SK-N-SH treated with all-trans-retinoic acid at 6 μM for 48 hours (cell line): ENCODE results near the gene BPGM.

Experiments used
- ATAC-seq: fragments of 200-7000 bp; cut with Tn5 transposase; 3 replicates; pipeline ENCODE4 v1.9.1; 2020; ENCODE audit warnings: mild to moderate bottlenecking, moderate library complexity
- ARNTL ChIP-seq: fragments of 450-650 bp; formaldehyde crosslinking; IDR thresholded peaks from 2 replicates; pipeline ENCODE4 v1.5.0; 2020; ENCODE audit warnings: low read depth, mild to moderate bottlenecking, moderate library complexity, borderline replicate concordance
- CSDC2 ChIP-seq: fragments of 250-450 bp; sonication (Bioruptor Pico); IDR thresholded peaks from 2 replicates; pipeline ENCODE4 v1.5.0; 2020; ENCODE audit warnings: mild to moderate bottlenecking, moderate library complexity
- ESRRG ChIP-seq: fragments of 250-450 bp; sonication (Bioruptor Pico); IDR thresholded peaks from 2 replicates; pipeline ENCODE4 v1.6.1; 2021; ENCODE audit warnings: mild to moderate bottlenecking
- GLIS3 ChIP-seq: fragments of 250-450 bp; sonication (Bioruptor Pico); IDR thresholded peaks from 2 replicates; pipeline ENCODE4 v1.5.0; 2020; ENCODE audit warnings: mild to moderate bottlenecking, moderate library complexity
- ISL1 ChIP-seq: fragments of 250-450 bp; sonication (Bioruptor Pico); IDR thresholded peaks from 2 replicates; pipeline ENCODE4 v2.1.2; 2022; ENCODE audit warnings: mild to moderate bottlenecking, moderate library complexity
- OSR1 ChIP-seq: fragments of 250-450 bp; sonication (Bioruptor Pico); IDR thresholded peaks from 2 replicates; pipeline ENCODE4 v1.8.0; 2022; ENCODE audit warnings: moderate library complexity, mild to moderate bottlenecking, inconsistent platforms
- PPARA ChIP-seq: fragments of 250-450 bp; sonication (Bioruptor Pico); IDR thresholded peaks from 2 replicates; pipeline ENCODE4 v1.5.0; 2020; ENCODE audit warnings: mild to moderate bottlenecking, borderline replicate concordance
- RARB ChIP-seq: fragments of 250-450 bp; sonication (Bioruptor Pico); IDR thresholded peaks from 2 replicates; pipeline ENCODE4 v1.8.0; 2021; ENCODE audit warnings: mild to moderate bottlenecking, moderate library complexity
- SNAI2 ChIP-seq: fragments of 250-450 bp; sonication (Bioruptor Pico); IDR thresholded peaks from 2 replicates; pipeline ENCODE4 v1.5.0; 2020; ENCODE audit warnings: mild to moderate bottlenecking, moderate library complexity
- TCF4 ChIP-seq: fragments of 250-450 bp; sonication (Bioruptor Pico); IDR thresholded peaks from 2 replicates; pipeline ENCODE4 v1.8.0; 2021; ENCODE audit warnings: mild to moderate bottlenecking, moderate library complexity, borderline replicate concordance
- TOX ChIP-seq: fragments of 250-450 bp; sonication (Bioruptor Pico); IDR thresholded peaks from 2 replicates; pipeline ENCODE4 v1.8.0; 2021; ENCODE audit warnings: mild to moderate bottlenecking, moderate library complexity, borderline replicate concordance
- ZFP30 ChIP-seq: fragments of 450-650 bp; formaldehyde crosslinking; IDR thresholded peaks from 2 replicates; pipeline ENCODE4 v1.5.0; 2022; ENCODE audit warnings: mild to moderate bottlenecking, moderate library complexity
- ZNF565 ChIP-seq: fragments of 450-650 bp; formaldehyde crosslinking; conservative IDR thresholded peaks from 2 replicates; pipeline ENCODE4 v1.5.0; 2020; ENCODE audit warnings: low read depth, mild to moderate bottlenecking, moderate library complexity
- ZNF70 ChIP-seq: fragments of 450-650 bp; formaldehyde crosslinking; IDR thresholded peaks from 2 replicates; pipeline ENCODE4 v1.5.0; 2020; ENCODE audit warnings: mild to moderate bottlenecking, moderate library complexity
- ZNF8 ChIP-seq: fragments of 450-650 bp; formaldehyde crosslinking; IDR thresholded peaks from 2 replicates; pipeline ENCODE4 v1.5.0; 2020; ENCODE audit warnings: mild to moderate bottlenecking, moderate library complexity
- TF ChIP-seq, protein P1 (sequence below): fragments of 250-450 bp; sonication (Bioruptor Pico); IDR thresholded peaks from 2 replicates; pipeline ENCODE4 v1.8.0; 2020; ENCODE audit warnings: mild to moderate bottlenecking, moderate library complexity, borderline replicate concordance
- TF ChIP-seq, protein P2 (sequence below): fragments of 250-450 bp; sonication (Bioruptor Pico); IDR thresholded peaks from 2 replicates; pipeline ENCODE4 v1.5.0; 2020; ENCODE audit warnings: mild to moderate bottlenecking, moderate library complexity
- TF ChIP-seq, protein P3 (sequence below): fragments of 250-450 bp; sonication (Bioruptor Pico); IDR thresholded peaks from 2 replicates; pipeline ENCODE4 v1.8.0; 2021; ENCODE audit warnings: low read depth, mild to moderate bottlenecking, moderate library complexity, borderline replicate concordance
- TF ChIP-seq, protein P4 (sequence below): fragments of 250-450 bp; sonication (Bioruptor Pico); IDR thresholded peaks from 2 replicates; pipeline ENCODE4 v1.5.1; 2020; ENCODE audit warnings: low read depth, mild to moderate bottlenecking, moderate library complexity
- TF ChIP-seq, protein P5 (sequence below): fragments of 250-450 bp; sonication (Bioruptor Pico); IDR thresholded peaks from 2 replicates; pipeline ENCODE4 v1.5.1; 2021; ENCODE audit warnings: mild to moderate bottlenecking, moderate library complexity

The BPGM gene

DNA sequence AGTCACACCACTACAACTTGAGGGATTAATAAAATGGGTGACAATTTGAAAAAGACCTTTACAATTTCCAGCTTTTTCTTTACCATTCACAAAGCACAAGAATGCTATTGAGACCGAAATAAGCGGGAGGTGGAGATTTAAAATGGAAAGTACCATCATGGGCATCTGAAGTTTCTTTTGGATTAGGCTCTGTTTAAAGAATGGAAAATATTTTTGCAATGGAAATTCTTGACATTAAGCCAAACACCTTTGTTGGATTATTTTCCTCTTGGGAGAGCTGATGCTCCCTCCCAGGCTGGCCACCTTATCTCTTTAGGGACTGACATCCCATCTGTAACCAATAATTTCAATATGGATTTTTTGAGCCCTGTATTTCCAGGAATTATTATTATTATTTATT is 62.5 kb downstream of the BPGM start:
- ATAC-seq: peak; percentile 56
- TF ChIP-seq RARB (CRISPR knock-in tag) (no peak), ZNF70 (CRISPR knock-in tag) (no peak), TOX (no peak), PPARA (CRISPR knock-in tag) (no peak), ESRRG (CRISPR knock-in tag) (no peak), ISL1 (CRISPR knock-in tag) (no peak; the same call in 1 of the 2 replicates)
- TF ChIP-seq, protein P1, sequence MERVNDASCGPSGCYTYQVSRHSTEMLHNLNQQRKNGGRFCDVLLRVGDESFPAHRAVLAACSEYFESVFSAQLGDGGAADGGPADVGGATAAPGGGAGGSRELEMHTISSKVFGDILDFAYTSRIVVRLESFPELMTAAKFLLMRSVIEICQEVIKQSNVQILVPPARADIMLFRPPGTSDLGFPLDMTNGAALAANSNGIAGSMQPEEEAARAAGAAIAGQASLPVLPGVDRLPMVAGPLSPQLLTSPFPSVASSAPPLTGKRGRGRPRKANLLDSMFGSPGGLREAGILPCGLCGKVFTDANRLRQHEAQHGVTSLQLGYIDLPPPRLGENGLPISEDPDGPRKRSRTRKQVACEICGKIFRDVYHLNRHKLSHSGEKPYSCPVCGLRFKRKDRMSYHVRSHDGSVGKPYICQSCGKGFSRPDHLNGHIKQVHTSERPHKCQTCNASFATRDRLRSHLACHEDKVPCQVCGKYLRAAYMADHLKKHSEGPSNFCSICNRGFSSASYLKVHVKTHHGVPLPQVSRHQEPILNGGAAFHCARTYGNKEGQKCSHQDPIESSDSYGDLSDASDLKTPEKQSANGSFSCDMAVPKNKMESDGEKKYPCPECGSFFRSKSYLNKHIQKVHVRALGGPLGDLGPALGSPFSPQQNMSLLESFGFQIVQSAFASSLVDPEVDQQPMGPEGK: no peak

DNA sequence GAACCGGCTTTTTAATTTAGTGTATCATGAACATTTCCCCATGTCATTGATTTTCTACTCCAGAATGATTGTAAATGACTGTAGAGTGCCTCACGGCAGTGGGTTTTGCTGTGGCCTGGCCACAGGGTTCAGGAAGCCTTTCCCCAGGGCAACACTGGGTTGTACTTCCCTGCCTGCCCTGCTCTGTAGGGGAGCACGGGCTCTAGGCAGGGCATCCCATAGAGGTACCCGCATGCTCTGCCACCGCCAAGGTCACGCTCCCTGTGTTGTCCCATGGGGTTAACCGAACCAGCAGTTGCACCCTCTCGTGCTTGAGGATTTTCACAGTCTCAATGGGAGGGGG is 63.8 kb downstream of the BPGM start:
- no peak for ATAC-seq
- TF ChIP-seq ARNTL (CRISPR knock-in tag): no peak
- TF ChIP-seq, protein P2, sequence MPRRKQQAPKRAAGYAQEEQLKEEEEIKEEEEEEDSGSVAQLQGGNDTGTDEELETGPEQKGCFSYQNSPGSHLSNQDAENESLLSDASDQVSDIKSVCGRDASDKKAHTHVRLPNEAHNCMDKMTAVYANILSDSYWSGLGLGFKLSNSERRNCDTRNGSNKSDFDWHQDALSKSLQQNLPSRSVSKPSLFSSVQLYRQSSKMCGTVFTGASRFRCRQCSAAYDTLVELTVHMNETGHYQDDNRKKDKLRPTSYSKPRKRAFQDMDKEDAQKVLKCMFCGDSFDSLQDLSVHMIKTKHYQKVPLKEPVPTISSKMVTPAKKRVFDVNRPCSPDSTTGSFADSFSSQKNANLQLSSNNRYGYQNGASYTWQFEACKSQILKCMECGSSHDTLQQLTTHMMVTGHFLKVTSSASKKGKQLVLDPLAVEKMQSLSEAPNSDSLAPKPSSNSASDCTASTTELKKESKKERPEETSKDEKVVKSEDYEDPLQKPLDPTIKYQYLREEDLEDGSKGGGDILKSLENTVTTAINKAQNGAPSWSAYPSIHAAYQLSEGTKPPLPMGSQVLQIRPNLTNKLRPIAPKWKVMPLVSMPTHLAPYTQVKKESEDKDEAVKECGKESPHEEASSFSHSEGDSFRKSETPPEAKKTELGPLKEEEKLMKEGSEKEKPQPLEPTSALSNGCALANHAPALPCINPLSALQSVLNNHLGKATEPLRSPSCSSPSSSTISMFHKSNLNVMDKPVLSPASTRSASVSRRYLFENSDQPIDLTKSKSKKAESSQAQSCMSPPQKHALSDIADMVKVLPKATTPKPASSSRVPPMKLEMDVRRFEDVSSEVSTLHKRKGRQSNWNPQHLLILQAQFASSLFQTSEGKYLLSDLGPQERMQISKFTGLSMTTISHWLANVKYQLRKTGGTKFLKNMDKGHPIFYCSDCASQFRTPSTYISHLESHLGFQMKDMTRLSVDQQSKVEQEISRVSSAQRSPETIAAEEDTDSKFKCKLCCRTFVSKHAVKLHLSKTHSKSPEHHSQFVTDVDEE (CRISPR knock-in tag): no peak
- TF ChIP-seq, protein P3, sequence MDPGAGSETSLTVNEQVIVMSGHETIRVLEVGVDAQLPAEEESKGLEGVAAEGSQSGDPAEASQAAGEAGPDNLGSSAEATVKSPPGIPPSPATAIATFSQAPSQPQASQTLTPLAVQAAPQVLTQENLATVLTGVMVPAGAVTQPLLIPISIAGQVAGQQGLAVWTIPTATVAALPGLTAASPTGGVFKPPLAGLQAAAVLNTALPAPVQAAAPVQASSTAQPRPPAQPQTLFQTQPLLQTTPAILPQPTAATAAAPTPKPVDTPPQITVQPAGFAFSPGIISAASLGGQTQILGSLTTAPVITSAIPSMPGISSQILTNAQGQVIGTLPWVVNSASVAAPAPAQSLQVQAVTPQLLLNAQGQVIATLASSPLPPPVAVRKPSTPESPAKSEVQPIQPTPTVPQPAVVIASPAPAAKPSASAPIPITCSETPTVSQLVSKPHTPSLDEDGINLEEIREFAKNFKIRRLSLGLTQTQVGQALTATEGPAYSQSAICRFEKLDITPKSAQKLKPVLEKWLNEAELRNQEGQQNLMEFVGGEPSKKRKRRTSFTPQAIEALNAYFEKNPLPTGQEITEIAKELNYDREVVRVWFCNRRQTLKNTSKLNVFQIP (CRISPR knock-in tag): no peak
- no peak for TF ChIP-seq ZNF8
- TF ChIP-seq, protein P4, sequence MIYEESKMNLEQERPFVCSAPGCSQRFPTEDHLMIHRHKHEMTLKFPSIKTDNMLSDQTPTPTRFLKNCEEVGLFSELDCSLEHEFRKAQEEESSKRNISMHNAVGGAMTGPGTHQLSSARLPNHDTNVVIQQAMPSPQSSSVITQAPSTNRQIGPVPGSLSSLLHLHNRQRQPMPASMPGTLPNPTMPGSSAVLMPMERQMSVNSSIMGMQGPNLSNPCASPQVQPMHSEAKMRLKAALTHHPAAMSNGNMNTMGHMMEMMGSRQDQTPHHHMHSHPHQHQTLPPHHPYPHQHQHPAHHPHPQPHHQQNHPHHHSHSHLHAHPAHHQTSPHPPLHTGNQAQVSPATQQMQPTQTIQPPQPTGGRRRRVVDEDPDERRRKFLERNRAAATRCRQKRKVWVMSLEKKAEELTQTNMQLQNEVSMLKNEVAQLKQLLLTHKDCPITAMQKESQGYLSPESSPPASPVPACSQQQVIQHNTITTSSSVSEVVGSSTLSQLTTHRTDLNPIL: no peak
- no peak for TF ChIP-seq ZNF565 (CRISPR knock-in tag)
- no peak for TF ChIP-seq ISL1 (CRISPR knock-in tag)
- no peak for TF ChIP-seq ZFP30 (CRISPR knock-in tag)
- TF ChIP-seq GLIS3 (CRISPR knock-in tag): no peak
- TF ChIP-seq OSR1 (CRISPR knock-in tag): no peak
- TF ChIP-seq ESRRG (CRISPR knock-in tag): no peak
- no peak for TF ChIP-seq ZNF70 (CRISPR knock-in tag)
- TF ChIP-seq CSDC2 (CRISPR knock-in tag): no peak
- TF ChIP-seq, all 23 proteins: peak for 0

DNA sequence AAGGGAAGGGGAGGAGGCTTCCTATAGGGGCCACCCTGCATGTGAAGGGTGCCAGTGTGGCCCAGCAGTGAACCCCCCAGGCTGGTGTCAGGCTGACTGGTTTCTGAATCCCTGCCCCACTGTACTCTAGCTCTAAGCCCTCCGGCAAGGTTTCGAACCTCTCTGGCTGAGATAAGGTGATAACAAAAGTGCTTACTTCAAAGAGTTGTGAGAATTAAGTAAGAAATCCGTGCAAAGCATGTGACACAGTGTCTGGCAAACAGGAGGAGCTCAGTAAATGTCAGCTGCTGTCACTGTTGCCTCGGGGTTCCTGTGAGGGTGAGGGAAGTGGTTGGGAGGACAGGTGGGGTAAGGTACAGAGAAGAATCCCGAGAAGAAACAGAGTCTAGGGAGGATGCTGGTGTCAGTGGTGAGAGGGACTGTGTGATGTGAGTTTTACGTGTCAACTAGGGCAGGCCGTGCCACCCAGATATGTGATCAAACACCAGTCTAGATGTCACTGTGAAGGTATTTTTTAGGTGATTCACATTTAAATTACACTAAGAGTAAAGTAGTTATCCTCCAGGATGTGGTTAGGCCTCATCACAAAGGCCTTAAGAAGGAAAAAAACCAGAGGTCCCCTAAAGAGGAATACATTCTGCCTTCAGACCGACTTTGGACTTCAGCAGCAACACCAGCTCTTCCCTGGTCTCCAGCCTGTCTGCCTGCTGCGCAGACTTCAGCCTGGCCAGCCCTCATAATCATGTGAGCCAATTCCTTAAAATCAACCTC is 64.4 kb downstream of the BPGM start:
- TF ChIP-seq PPARA (CRISPR knock-in tag) (no peak), CSDC2 (CRISPR knock-in tag) (no peak), ZNF565 (CRISPR knock-in tag) (no peak), ZFP30 (CRISPR knock-in tag) (no peak), RARB (CRISPR knock-in tag) (no peak), OSR1 (CRISPR knock-in tag) (no peak), GLIS3 (CRISPR knock-in tag) (no peak), SNAI2 (CRISPR knock-in tag) (no peak), ISL1 (CRISPR knock-in tag) (no peak), TCF4 (CRISPR knock-in tag) (no peak), ESRRG (CRISPR knock-in tag) (no peak)
- TF ChIP-seq, protein P5, sequence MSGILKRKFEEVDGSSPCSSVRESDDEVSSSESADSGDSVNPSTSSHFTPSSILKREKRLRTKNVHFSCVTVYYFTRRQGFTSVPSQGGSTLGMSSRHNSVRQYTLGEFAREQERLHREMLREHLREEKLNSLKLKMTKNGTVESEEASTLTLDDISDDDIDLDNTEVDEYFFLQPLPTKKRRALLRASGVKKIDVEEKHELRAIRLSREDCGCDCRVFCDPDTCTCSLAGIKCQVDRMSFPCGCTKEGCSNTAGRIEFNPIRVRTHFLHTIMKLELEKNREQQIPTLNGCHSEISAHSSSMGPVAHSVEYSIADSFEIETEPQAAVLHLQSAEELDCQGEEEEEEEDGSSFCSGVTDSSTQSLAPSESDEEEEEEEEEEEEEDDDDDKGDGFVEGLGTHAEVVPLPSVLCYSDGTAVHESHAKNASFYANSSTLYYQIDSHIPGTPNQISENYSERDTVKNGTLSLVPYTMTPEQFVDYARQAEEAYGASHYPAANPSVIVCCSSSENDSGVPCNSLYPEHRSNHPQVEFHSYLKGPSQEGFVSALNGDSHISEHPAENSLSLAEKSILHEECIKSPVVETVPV (CRISPR knock-in tag): no peak
- TF ChIP-seq, protein P4: no peak
- TF ChIP-seq, protein P3 (CRISPR knock-in tag): no peak

More for the DNA sequence above, 64.4 kb downstream of the BPGM start:
- peak; percentile 61 for ATAC-seq
